Bronchial epithelial cell (primary cell): Measurements from ENCODE around the gene IP6K1. TPM values are rescaled to one million over a fixed set of nuclear protein-coding genes. Genes with fewer than 3 reads are reported as not detected.

ENCODE experiments used
- DNase-seq: peaks from one replicate; pipeline ENCODE4 v3.0.0-alpha.2; 2010; ENCODE audit warnings: low read depth
- FAIRE-seq: peaks from 2 replicates; lab custom pipeline; 2011; peaks lifted over from hg19 to GRCh38; lab: Jason Lieb, UNC
- H3K27me3 ChIP-seq: 2 replicates; pipeline ENCODE4 v1.5.1; 2011; ENCODE audit warnings: low read length; ENCODE audit not compliant: control insufficient read depth, insufficient read depth
- H3K36me3 ChIP-seq: 2 replicates; pipeline ENCODE4 v1.5.1; 2011; ENCODE audit warnings: low read length; ENCODE audit not compliant: control insufficient read depth, insufficient read depth
- H3K4me3 ChIP-seq: 2 replicates; pipeline ENCODE4 v1.5.1; 2011; ENCODE audit warnings: mild to moderate bottlenecking, low read depth, low read length, control low read depth
- CTCF ChIP-seq: IDR thresholded peaks from 2 replicates; pipeline ENCODE4 v1.5.1; 2011; ENCODE audit warnings: mild to moderate bottlenecking, moderate library complexity, low read length, control low read depth, inconsistent platforms; ENCODE audit not compliant: insufficient read depth, severe bottlenecking
- total RNA-seq: library from RNA; depleted of rRNA; stranded (reverse); fragments of >200 nt; gene quantifications from 2 replicates; pipeline ENCODE4 v1.2.1, GENCODE V29; 2014

The IP6K1 gene
- total RNA-seq, 1 donor from 2014 or later = 20.3 TPM

GRCh38 chr3:49703956-49704355 lies 82.4 kb downstream of the IP6K1 start:
- no peak overlapping the region for H3K4me3 ChIP-seq
- H3K36me3 ChIP-seq = peaks cover 24% of the 10 kb centered on the region
- no peak for DNase-seq
- TF ChIP-seq CTCF = no peak
- H3K27me3 ChIP-seq = no peaks in the 10 kb centered on the region
- no peak for FAIRE-seq

GRCh38 chr3:49703443-49703927 lies 82.9 kb downstream of the IP6K1 start:
- DNase-seq (peak; percentile 52), FAIRE-seq (no peak)
- peak; percentile 94 for TF ChIP-seq CTCF
- peaks cover 28% of the 10 kb centered on the region for H3K36me3 ChIP-seq
- no peaks in the 10 kb centered on the region for H3K27me3 ChIP-seq
- H3K4me3 ChIP-seq = no peak overlapping the region

- FAIRE-seq (no peak), DNase-seq (no peak)
- Histone ChIP-seq H3K27me3 (no peaks in the 10 kb centered on the region), H3K4me3 (no peak overlapping the region), H3K36me3 (peaks cover 28% of the 10 kb centered on the region)
- TF ChIP-seq CTCF = no peak
Measured at GRCh38 chr3:49702672-49703071, 83.7 kb downstream of the IP6K1 start.

- no peak for FAIRE-seq
- peak; percentile 66 for TF ChIP-seq CTCF
- Histone ChIP-seq H3K27me3 (no peaks in the 10 kb centered on the region), H3K4me3 (no peak overlapping the region), H3K36me3 (peaks cover 31% of the 10 kb centered on the region)
- no peak for DNase-seq
Measured at GRCh38 chr3:49701388-49702077, 84.8 kb downstream of the IP6K1 start.

GRCh38 chr3:49700453-49701128 lies 85.8 kb downstream of the IP6K1 start:
- H3K36me3 ChIP-seq = peaks cover 31% of the 10 kb centered on the region

More at GRCh38 chr3:49700453-49701128, 85.8 kb downstream of the IP6K1 start:
- Histone ChIP-seq H3K27me3 (no peaks in the 10 kb centered on the region), H3K4me3 (no peak overlapping the region)
- TF ChIP-seq CTCF = no peak
- FAIRE-seq (no peak), DNase-seq (no peak)
